Adrenal gland (tissue), 5 donors: ENCODE data around the gene PLXNA1.

Experiments used
- CTCF ChIP-seq, 6 experiments: fragments of 450-650 bp in 4 of 6; fragments of 200-600 bp in 2 of 6; sonication (generic) in 1 of 6; IDR thresholded peaks; 1 replicate in 5 of 6; 2 replicates in 1 of 6; pipeline versions ENCODE4 v1.5.1 to v1.8.0; 2016 to 2021; ENCODE audit warnings: antibody characterized with exemption in 6 of 6, mild to moderate bottlenecking in 2 of 6, moderate library complexity in 1 of 6
- POLR2A ChIP-seq, 2 donors: fragments of 450-650 bp; IDR thresholded peaks; one replicate each; pipeline ENCODE4 v1.6.1; 2017; ENCODE audit warnings: antibody characterized with exemption in 2 of 2, mild to moderate bottlenecking in 2 of 2, moderate library complexity in 1 of 2
- donor health status: DM: no; HTN: no; CAD: no.

- TF ChIP-seq CTCF (IDR thresholded peaks at IDR 0.05) = no peak
- TF ChIP-seq POLR2A (IDR thresholded peaks at IDR 0.05) = no peak
Measured at GRCh38 chr3:126998320-126998719, 15.4 kb downstream of the PLXNA1 start.
